Left lung (tissue), 10 donors: ENCODE measurements around the gene FLRT1. TPM values are rescaled to one million over a fixed set of nuclear protein-coding genes. Genes with fewer than 3 reads are reported as not detected.
A peak's percentile ranks its signal among the peaks of the same experiment; 100 is the strongest.

Experiments used
- ATAC-seq: fragments of 200-7000 bp; cut with Tn5 transposase; one replicate; pipeline ENCODE4 v1.9.1; 2020; ENCODE audit warnings: moderate library complexity
- DNase-seq, 4 donors: peaks; one replicate each; pipeline ENCODE4 v3.0.0-alpha.2; 2013 to 2020
- H3K27ac ChIP-seq, 2 donors: fragments of 200-600 bp; sonication (generic) in 1 of 2; one replicate each; pipeline versions ENCODE4 v1.5.0 to v1.8.0; 2020 to 2021
- H3K27me3 ChIP-seq, 2 donors: fragments of 200-600 bp; sonication (generic) in 1 of 2; one replicate each; pipeline versions ENCODE4 v1.5.0 to v1.8.0; 2020 to 2021
- H3K36me3 ChIP-seq, 2 donors: fragments of 200-600 bp; sonication (generic) in 1 of 2; one replicate each; pipeline versions ENCODE4 v1.5.0 to v1.8.0; 2020 to 2021
- H3K4me1 ChIP-seq, 2 donors: fragments of 200-600 bp; one replicate each; pipeline ENCODE4 v1.8.0; 2021
- H3K4me3 ChIP-seq, 2 donors: fragments of 200-600 bp; sonication (generic) in 1 of 2; one replicate each; pipeline versions ENCODE4 v1.5.0 to v1.8.0; 2020 to 2021; ENCODE audit warnings: mild to moderate bottlenecking in 1 of 2
- H3K9me3 ChIP-seq, 2 donors: fragments of 200-600 bp; sonication (generic) in 1 of 2; one replicate each; pipeline versions ENCODE4 v1.5.0 to v1.8.0; 2020 to 2021
- CTCF ChIP-seq, 2 donors: fragments of 200-600 bp; sonication (generic) in 1 of 2; IDR thresholded peaks; one replicate each; pipeline versions ENCODE4 v1.5.0 to v1.8.0; 2021; ENCODE audit warnings: antibody characterized with exemption in 2 of 2
- intact Hi-C, 2 donors: fragments of 100-400 bp; cut with DNase I; formaldehyde crosslinking; loops; one replicate each; pipeline versions ENCODE4 v1.11.2 to v1.14.2; 2022
- polyA plus RNA-seq, 6 donors: library from polyadenylated mRNA; unstranded; fragments of 120-200 nt; gene quantifications; one replicate each; pipeline ENCODE4 v1.2.1, GENCODE V29; 2013; ENCODE audit not compliant: insufficient read length in 6 of 6
- total RNA-seq, 2 donors: library from RNA; stranded (reverse); fragmentation: NEBNext Ultra II Directional; extraction: Animal tissue kit (Norgen Biotek cat#: 25700); gene quantifications; one replicate each; pipeline ENCODE4 v1.2.1, GENCODE V29; 2021
- donor health status: DM: no; HTN: yes; CAD: no.
- donor health status: DM: no; HTN: no; CAD: no.

Gene FLRT1
- total and polyA plus RNA-seq, 8 donors = 0.15 to 5.5 (median 3.8) TPM

GRCh38 chr11:64001484-64002420, 34.0 kb upstream of the FLRT1 start:
- peaks cover 0 to 25% of the 10 kb centered on the region in 2 donors for H3K36me3 ChIP-seq
- no peaks in the 10 kb centered on the region for H3K9me3 ChIP-seq
- TF ChIP-seq CTCF (IDR thresholded peaks at IDR 0.05) = no peak
- DNase-seq = peak in 1 of 4 donors; percentile 64
- H3K4me1 ChIP-seq = peaks cover 23 to 44% of the 10 kb centered on the region in 2 donors
- ATAC-seq = no peak
- H3K27me3 ChIP-seq = peaks cover 0 to 60% of the 10 kb centered on the region in 2 donors
- intact Hi-C loops = loop anchor here in 1 of 2 donors (2.0 kb wide), 1 partner anchor 147 kb away; no protein-coding TSS in a partner anchor
- H3K27ac ChIP-seq = no peak overlapping the region
- H3K4me3 ChIP-seq = no peak overlapping the region

DNA sequence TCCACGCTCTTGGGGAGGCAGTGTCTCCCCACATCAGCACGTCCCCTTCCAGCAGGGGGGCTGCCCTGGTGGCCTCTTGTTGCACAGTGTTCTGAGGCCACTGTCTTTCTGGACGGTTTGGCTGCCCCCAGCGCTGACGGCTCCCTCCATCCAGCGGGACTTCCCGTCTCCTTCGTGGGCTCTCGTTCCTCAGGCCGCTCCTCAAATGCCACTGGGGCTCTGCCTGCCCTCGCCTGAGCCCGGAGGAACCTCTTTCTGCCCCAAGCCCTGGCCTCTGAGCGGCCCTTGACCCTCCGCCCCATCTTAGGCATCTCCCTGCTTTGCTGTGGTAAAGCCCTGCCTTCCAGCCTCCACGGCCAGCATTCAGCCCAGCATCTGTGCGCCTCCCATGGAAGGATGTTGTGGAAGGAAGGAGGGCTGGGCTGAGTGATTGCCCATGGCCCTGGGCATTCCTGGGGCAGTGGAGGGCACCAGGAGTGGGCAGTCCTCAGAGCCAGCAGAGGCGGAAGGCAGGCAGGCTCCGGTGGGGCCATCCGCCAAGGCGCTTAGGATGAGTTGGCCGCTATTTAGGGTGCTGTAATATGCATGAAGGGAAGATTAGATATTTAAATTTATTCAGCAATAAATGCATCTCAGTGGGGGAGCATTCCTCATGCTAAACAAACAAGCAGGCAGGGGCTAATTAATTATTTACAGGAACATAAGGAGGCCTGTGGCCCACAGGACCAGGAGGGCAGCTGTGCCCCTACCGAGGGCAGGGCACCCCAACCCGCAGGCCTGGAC, 31.7 kb upstream of the FLRT1 start:
- Histone ChIP-seq H3K36me3 (peaks cover 0 to 2% of the 10 kb centered on the region in 2 donors), H3K9me3 (no peaks in the 10 kb centered on the region), H3K27ac (no peak overlapping the region), H3K4me3 (no peak overlapping the region), H3K4me1 (peaks cover 35 to 54% of the 10 kb centered on the region in 2 donors), H3K27me3 (peaks cover 0 to 81% of the 10 kb centered on the region in 2 donors)
- intact Hi-C loops = no loop called here
- no peak for ATAC-seq
- TF ChIP-seq CTCF (IDR thresholded peaks at IDR 0.05) = no peak
- no peak for DNase-seq

GRCh38 chr11:64004590-64004984, 31.1 kb upstream of the FLRT1 start:
- intact Hi-C loops = no loop called here
- peaks cover 0 to 78% of the 10 kb centered on the region in 2 donors for H3K27me3 ChIP-seq
- H3K9me3 ChIP-seq = no peaks in the 10 kb centered on the region
- DNase-seq (no peak), ATAC-seq (no peak)
- peaks cover 32 to 48% of the 10 kb centered on the region in 2 donors for H3K4me1 ChIP-seq
- no peak for TF ChIP-seq CTCF (IDR thresholded peaks at IDR 0.05)
- no peak overlapping the region for H3K4me3 ChIP-seq
- H3K36me3 ChIP-seq = no peaks in the 10 kb centered on the region
- no peak overlapping the region for H3K27ac ChIP-seq

DNA sequence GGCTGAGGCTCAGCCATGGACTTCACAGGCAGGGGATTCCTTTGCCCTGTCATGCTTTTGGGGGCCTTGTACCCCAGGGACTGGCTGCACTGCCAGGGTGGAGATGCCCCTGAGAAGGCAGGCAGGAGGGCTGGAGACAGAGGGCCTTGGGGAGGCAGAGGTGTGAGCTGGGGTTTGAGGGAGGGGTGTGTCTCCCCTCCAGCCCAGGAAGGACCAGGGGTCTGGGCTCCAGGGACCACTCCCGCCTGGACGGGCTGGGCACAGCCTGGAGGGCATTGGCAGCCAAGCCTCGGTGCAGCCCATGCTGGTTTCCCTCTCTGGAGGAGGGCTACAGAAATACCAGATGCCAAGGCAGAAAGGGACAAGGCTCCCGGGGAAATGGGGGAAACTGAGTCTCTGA, 30.0 kb upstream of the FLRT1 start:
- H3K4me1 ChIP-seq = peaks cover 23 to 37% of the 10 kb centered on the region in 2 donors
- H3K4me3 ChIP-seq = no peak overlapping the region
- H3K36me3 ChIP-seq = no peaks in the 10 kb centered on the region
- no peak for TF ChIP-seq CTCF (IDR thresholded peaks at IDR 0.05)
- H3K9me3 ChIP-seq = no peaks in the 10 kb centered on the region
- H3K27me3 ChIP-seq = peaks cover 0 to 67% of the 10 kb centered on the region in 2 donors
- intact Hi-C loops = no loop called here
- H3K27ac ChIP-seq = no peak overlapping the region
- ATAC-seq (no peak), DNase-seq (no peak)

GRCh38 chr11:64006398-64006797, 29.3 kb upstream of the FLRT1 start:
- peaks cover 0 to 60% of the 10 kb centered on the region in 2 donors for H3K27me3 ChIP-seq
- H3K4me1 ChIP-seq = peaks cover 19 to 30% of the 10 kb centered on the region in 2 donors
- no peak for TF ChIP-seq CTCF (IDR thresholded peaks at IDR 0.05)
- H3K9me3 ChIP-seq = no peaks in the 10 kb centered on the region
- ATAC-seq (no peak), DNase-seq (no peak)
- H3K36me3 ChIP-seq = no peaks in the 10 kb centered on the region
- no peak overlapping the region for H3K4me3 ChIP-seq
- intact Hi-C loops = no loop called here
- H3K27ac ChIP-seq = no peak overlapping the region
